Liver (tissue), 3 donors: ENCODE results near the gene STK25.

Experiments used
- GABPA ChIP-seq, 2 donors: IDR thresholded peaks in 1 of 2; conservative IDR thresholded peaks in 1 of 2; 2 replicates each; pipeline ENCODE4 v1.6.1; 2016; ENCODE audit warnings: antibody characterized with exemption in 2 of 2, mild to moderate bottlenecking in 1 of 2, moderate library complexity in 1 of 2
- RAD21 ChIP-seq, 2 donors: IDR thresholded peaks; 2 replicates each; pipeline ENCODE4 v1.6.1; 2016; ENCODE audit warnings: antibody characterized with exemption in 2 of 2, mild to moderate bottlenecking in 2 of 2
- RXRA ChIP-seq, 2 donors: IDR thresholded peaks; 2 replicates each; pipeline ENCODE4 v1.6.1; 2017 to 2018; ENCODE audit warnings: antibody characterized with exemption in 2 of 2, mild to moderate bottlenecking in 1 of 2
- SP1 ChIP-seq: IDR thresholded peaks from 2 replicates; pipeline ENCODE4 v1.6.1; 2018; ENCODE audit warnings: antibody characterized with exemption, mild to moderate bottlenecking
- TAF1 ChIP-seq: conservative IDR thresholded peaks from 2 replicates; pipeline ENCODE4 v1.6.1; 2016; ENCODE audit warnings: antibody characterized with exemption, mild to moderate bottlenecking
- YY1 ChIP-seq: IDR thresholded peaks from 2 replicates; pipeline ENCODE4 v1.6.1; 2016; ENCODE audit warnings: antibody characterized with exemption, mild to moderate bottlenecking
- TF ChIP-seq, protein P1 (sequence below): IDR thresholded peaks from 2 replicates; pipeline ENCODE4 v1.6.1; 2016; ENCODE audit warnings: antibody characterized with exemption, mild to moderate bottlenecking
- TF ChIP-seq, protein P2 (sequence below): fragments of 150-350 bp; IDR thresholded peaks from 2 replicates; pipeline ENCODE4 v1.5.1; 2017; ENCODE audit warnings: improper control_type of control experiment, low read depth, low read length; ENCODE audit not compliant: missing input control
- TF ChIP-seq, protein P3 (sequence below): IDR thresholded peaks from 2 replicates; pipeline ENCODE4 v1.6.1; 2016; ENCODE audit warnings: antibody characterized with exemption
- donor health status: healthy.
- donor health status: healthy.

DNA sequence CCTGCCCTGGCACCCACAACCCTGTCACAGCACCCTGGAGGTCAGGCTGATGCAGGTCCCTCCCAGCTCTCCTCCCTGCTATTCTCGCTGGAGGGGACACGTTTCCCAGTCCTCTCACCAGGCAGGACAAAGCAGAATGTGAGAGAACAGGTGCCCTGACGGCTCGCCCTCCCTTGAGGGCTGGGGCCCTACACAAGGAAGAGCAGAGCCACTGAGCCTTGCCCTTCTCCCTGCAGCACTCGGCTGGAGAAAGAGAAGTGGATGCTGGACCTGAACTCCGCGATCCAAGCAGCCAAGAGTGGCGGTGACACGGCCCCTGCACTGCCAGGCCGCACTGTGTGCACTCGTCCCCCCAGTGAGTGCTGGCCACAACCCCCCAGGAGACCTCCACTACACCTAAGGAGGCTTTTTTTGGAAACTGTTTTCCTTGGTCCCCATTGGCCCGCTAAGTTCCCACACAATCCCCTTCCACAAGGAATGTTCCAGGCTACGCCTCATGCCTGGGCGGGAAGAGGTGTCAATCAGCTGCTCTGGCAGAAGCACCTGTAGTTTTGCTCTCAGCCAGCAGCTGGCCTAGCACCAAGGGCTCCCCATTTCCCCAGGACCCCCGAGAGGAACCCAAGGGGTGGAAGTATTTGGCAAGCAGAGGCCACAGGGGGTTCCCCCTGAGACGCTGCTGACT, 17.4 kb downstream of the STK25 start:
- TF ChIP-seq, protein P1, sequence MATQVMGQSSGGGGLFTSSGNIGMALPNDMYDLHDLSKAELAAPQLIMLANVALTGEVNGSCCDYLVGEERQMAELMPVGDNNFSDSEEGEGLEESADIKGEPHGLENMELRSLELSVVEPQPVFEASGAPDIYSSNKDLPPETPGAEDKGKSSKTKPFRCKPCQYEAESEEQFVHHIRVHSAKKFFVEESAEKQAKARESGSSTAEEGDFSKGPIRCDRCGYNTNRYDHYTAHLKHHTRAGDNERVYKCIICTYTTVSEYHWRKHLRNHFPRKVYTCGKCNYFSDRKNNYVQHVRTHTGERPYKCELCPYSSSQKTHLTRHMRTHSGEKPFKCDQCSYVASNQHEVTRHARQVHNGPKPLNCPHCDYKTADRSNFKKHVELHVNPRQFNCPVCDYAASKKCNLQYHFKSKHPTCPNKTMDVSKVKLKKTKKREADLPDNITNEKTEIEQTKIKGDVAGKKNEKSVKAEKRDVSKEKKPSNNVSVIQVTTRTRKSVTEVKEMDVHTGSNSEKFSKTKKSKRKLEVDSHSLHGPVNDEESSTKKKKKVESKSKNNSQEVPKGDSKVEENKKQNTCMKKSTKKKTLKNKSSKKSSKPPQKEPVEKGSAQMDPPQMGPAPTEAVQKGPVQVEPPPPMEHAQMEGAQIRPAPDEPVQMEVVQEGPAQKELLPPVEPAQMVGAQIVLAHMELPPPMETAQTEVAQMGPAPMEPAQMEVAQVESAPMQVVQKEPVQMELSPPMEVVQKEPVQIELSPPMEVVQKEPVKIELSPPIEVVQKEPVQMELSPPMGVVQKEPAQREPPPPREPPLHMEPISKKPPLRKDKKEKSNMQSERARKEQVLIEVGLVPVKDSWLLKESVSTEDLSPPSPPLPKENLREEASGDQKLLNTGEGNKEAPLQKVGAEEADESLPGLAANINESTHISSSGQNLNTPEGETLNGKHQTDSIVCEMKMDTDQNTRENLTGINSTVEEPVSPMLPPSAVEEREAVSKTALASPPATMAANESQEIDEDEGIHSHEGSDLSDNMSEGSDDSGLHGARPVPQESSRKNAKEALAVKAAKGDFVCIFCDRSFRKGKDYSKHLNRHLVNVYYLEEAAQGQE, result no peak
- TF ChIP-seq, protein P2, sequence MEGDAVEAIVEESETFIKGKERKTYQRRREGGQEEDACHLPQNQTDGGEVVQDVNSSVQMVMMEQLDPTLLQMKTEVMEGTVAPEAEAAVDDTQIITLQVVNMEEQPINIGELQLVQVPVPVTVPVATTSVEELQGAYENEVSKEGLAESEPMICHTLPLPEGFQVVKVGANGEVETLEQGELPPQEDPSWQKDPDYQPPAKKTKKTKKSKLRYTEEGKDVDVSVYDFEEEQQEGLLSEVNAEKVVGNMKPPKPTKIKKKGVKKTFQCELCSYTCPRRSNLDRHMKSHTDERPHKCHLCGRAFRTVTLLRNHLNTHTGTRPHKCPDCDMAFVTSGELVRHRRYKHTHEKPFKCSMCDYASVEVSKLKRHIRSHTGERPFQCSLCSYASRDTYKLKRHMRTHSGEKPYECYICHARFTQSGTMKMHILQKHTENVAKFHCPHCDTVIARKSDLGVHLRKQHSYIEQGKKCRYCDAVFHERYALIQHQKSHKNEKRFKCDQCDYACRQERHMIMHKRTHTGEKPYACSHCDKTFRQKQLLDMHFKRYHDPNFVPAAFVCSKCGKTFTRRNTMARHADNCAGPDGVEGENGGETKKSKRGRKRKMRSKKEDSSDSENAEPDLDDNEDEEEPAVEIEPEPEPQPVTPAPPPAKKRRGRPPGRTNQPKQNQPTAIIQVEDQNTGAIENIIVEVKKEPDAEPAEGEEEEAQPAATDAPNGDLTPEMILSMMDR, result no peak
- TF ChIP-seq YY1 (no peak), RXRA (IDR thresholded peaks at IDR 0.05) (no peak), GABPA (IDR thresholded peaks at IDR 0.05 in 1 of 2, conservative IDR thresholded peaks at IDR 0.05 in 1 of 2) (no peak), RAD21 (IDR thresholded peaks at IDR 0.05) (no peak), SP1 (no peak), TAF1 (no peak)
- TF ChIP-seq, protein P3, sequence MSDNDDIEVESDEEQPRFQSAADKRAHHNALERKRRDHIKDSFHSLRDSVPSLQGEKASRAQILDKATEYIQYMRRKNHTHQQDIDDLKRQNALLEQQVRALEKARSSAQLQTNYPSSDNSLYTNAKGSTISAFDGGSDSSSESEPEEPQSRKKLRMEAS, result no peak
